ENCODE results near the gene TBC1D5. TPM values are rescaled to one million over a fixed set of nuclear protein-coding genes. Genes with fewer than 3 reads are reported as not detected.

The TBC1D5 gene
- total RNA-seq, 1 experiment from 2014 or later, result 33.9 TPM

- intact Hi-C loops (cut with micrococcal nuclease), result no loop called here
- no peaks in the 10 kb centered on the region for H3K9me2 ChIP-seq (ENCODE audit: insufficient read depth)
- BruUV-seq (replicated peaks), result no TSS peak
- ATAC-seq (no peak), DNase-seq (ENCODE audit: low read depth, low spot score) (no peak)
- TF ChIP-seq CEBPB (IDR thresholded peaks at IDR 0.05; ENCODE audit: low read depth) (no peak), SP1 (IDR thresholded peaks at IDR 0.05; ENCODE audit: low read depth) (no peak), EZH2 (IDR thresholded peaks at IDR 0.05) (no peak), EZH2phosphoT487 (IDR thresholded peaks at IDR 0.05; ENCODE audit: borderline replicate concordance) (no peak), POLR2AphosphoS5 (IDR thresholded peaks at IDR 0.05; ENCODE audit: low read depth, low read length) (no peak), ELF1 (IDR thresholded peaks at IDR 0.05; ENCODE audit: borderline replicate concordance, low read depth) (no peak), JUND (IDR thresholded peaks at IDR 0.05) (no peak), ZNF274 (IDR thresholded peaks at IDR 0.05; ENCODE audit: low read depth, low read length) (no peak)
- TF ChIP-seq, protein P1, sequence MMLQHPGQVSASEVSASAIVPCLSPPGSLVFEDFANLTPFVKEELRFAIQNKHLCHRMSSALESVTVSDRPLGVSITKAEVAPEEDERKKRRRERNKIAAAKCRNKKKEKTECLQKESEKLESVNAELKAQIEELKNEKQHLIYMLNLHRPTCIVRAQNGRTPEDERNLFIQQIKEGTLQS (IDR thresholded peaks at IDR 0.05), result no peak
- no peak overlapping the region for H2AFZ ChIP-seq (ENCODE audit: low read depth, low read length, poor library complexity, severe bottlenecking)
- H3K9ac ChIP-seq (ENCODE audit: low read length), result no peak overlapping the region
- H3K27me3 ChIP-seq (ENCODE audit: insufficient read depth, low read length), result no peaks in the 10 kb centered on the region
- RAD21 ChIA-PET (ENCODE audit: low non-redundant PET in 1 of 2, low total read pairs in 2 of 2, uncharacterized antibody in 2 of 2, unreplicated experiment in 2 of 2), result no interaction called here
- H3K9me3 ChIP-seq (ENCODE audit: control insufficient read depth in 1 of 2, insufficient read depth in 1 of 2, low read depth in 1 of 2, low read length in 2 of 2), result no peaks in the 10 kb centered on the region
- no peaks in the 10 kb centered on the region for H4K20me1 ChIP-seq (ENCODE audit: insufficient read depth)
- H3K4me1 ChIP-seq (ENCODE audit: control insufficient read depth in 1 of 2, insufficient read depth in 2 of 2, low read length in 2 of 2), result peaks cover 2 to 5% of the 10 kb centered on the region in 2 experiments; a peak in 3 of 4 replicates
- no peaks in the 10 kb centered on the region for H3K79me2 ChIP-seq (ENCODE audit: insufficient read depth, low read length)
- POLR2A ChIA-PET, result no interaction called here
- H3K4me3 ChIP-seq (replicated peaks in 1 of 2; ENCODE audit: low read depth in 1 of 2, low read length in 2 of 2), result no peak overlapping the region
- no peak overlapping the region for H3K4me2 ChIP-seq (ENCODE audit: low read length)
- no peaks in the 10 kb centered on the region for H3K36me3 ChIP-seq (ENCODE audit: control insufficient read depth in 1 of 2, insufficient read depth in 2 of 2, low read length in 2 of 2)
- CTCF ChIA-PET, result no interaction called here
- H3K27ac ChIP-seq (ENCODE audit: low read depth, low read length), result no peak overlapping the region
Measured at GRCh38 chr3:17562845-17563244, 179.6 kb downstream of the TBC1D5 start.

DNA sequence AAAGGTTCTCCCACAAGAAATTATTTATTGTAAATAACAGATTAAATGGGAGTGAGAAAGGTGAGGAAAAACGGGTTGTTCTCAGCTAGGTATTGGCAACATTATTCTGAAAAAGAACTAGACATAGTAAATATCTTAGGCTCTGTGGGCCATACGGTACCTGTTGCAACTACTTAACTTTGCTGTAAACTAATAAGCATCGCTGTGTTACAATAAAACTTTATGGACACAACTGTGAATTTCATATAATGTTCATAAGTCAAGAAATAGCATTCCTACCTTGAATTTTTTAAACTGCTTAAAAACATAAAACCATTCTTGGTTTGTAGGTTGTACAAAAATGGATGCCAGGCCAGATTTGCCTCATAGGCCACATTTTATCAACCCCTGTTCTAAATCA, 183.9 kb downstream of the TBC1D5 start:
- Histone ChIP-seq H3K79me2 (ENCODE audit: insufficient read depth, low read length) (no peaks in the 10 kb centered on the region), H3K27ac (ENCODE audit: low read depth, low read length) (no peak overlapping the region), H3K36me3 (ENCODE audit: control insufficient read depth in 1 of 2, insufficient read depth in 2 of 2, low read length in 2 of 2) (no peaks in the 10 kb centered on the region), H3K27me3 (ENCODE audit: insufficient read depth, low read length) (no peaks in the 10 kb centered on the region), H3K9me3 (ENCODE audit: control insufficient read depth in 1 of 2, insufficient read depth in 1 of 2, low read depth in 1 of 2, low read length in 2 of 2) (no peaks in the 10 kb centered on the region), H3K4me2 (ENCODE audit: low read length) (no peak overlapping the region), H3K4me1 (ENCODE audit: control insufficient read depth in 1 of 2, insufficient read depth in 2 of 2, low read length in 2 of 2) (peaks cover 2 to 5% of the 10 kb centered on the region in 2 experiments; a peak in 3 of 4 replicates), H3K9me2 (ENCODE audit: insufficient read depth) (no peaks in the 10 kb centered on the region), H4K20me1 (ENCODE audit: insufficient read depth) (no peaks in the 10 kb centered on the region), H2AFZ (ENCODE audit: low read depth, low read length, poor library complexity, severe bottlenecking) (no peak overlapping the region), H3K4me3 (replicated peaks in 1 of 2; ENCODE audit: low read depth in 1 of 2, low read length in 2 of 2) (no peak overlapping the region), H3K9ac (ENCODE audit: low read length) (no peak overlapping the region)
- RAD21 ChIA-PET (ENCODE audit: low non-redundant PET in 1 of 2, low total read pairs in 2 of 2, uncharacterized antibody in 2 of 2, unreplicated experiment in 2 of 2), result no interaction called here
- BruUV-seq (replicated peaks), result no TSS peak
- CTCF ChIA-PET, result no interaction called here
- no peak for DNase-seq (ENCODE audit: low read depth, low spot score)
- POLR2A ChIA-PET, result no interaction called here
- intact Hi-C loops (cut with micrococcal nuclease), result no loop called here
- no peak for ATAC-seq
- TF ChIP-seq YY1 (IDR thresholded peaks at IDR 0.05; ENCODE audit: extremely low read depth, insufficient replicate concordance, low read depth, low read length) (no peak), EZH2phosphoT487 (IDR thresholded peaks at IDR 0.05; ENCODE audit: borderline replicate concordance) (no peak), ZFX (IDR thresholded peaks at IDR 0.05) (no peak), CEBPB (IDR thresholded peaks at IDR 0.05; ENCODE audit: low read depth) (no peak), EGR1 (IDR thresholded peaks at IDR 0.05; ENCODE audit: low read depth) (no peak), ZNF274 (IDR thresholded peaks at IDR 0.05; ENCODE audit: low read depth, low read length) (no peak), CBX3 (IDR thresholded peaks at IDR 0.05; ENCODE audit: low read depth) (no peak), POLR2AphosphoS5 (IDR thresholded peaks at IDR 0.05; ENCODE audit: low read depth, low read length) (no peak), EZH2 (IDR thresholded peaks at IDR 0.05) (no peak), REST (IDR thresholded peaks at IDR 0.05; ENCODE audit: low read depth) (no peak)
- TF ChIP-seq, protein P1 (IDR thresholded peaks at IDR 0.05), result no peak
- TF ChIP-seq, protein P2, sequence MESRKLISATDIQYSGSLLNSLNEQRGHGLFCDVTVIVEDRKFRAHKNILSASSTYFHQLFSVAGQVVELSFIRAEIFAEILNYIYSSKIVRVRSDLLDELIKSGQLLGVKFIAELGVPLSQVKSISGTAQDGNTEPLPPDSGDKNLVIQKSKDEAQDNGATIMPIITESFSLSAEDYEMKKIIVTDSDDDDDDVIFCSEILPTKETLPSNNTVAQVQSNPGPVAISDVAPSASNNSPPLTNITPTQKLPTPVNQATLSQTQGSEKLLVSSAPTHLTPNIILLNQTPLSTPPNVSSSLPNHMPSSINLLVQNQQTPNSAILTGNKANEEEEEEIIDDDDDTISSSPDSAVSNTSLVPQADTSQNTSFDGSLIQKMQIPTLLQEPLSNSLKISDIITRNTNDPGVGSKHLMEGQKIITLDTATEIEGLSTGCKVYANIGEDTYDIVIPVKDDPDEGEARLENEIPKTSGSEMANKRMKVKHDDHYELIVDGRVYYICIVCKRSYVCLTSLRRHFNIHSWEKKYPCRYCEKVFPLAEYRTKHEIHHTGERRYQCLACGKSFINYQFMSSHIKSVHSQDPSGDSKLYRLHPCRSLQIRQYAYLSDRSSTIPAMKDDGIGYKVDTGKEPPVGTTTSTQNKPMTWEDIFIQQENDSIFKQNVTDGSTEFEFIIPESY (IDR thresholded peaks at IDR 0.05; ENCODE audit: extremely low read depth, insufficient replicate concordance, low read length), result no peak

Data from HCT116 (cell line).